ENCODE measurements around the gene GRIK1.

- TF ChIP-seq CTCF (conservative IDR thresholded peaks at IDR 0.05 in 1 of 2, IDR thresholded peaks at IDR 0.05 in 1 of 2; ENCODE audit: extremely low read depth in 1 of 2, insufficient read depth in 1 of 2, low read depth in 1 of 2, low read length in 2 of 2) (no peak), EZH2 (IDR thresholded peaks at IDR 0.05; ENCODE audit: borderline replicate concordance, low read length) (no peak)
Measured at GRCh38 chr21:29979043-29979442, 39.2 kb upstream of the GRIK1 start.
